BLaER1 treated with 17β-estradiol and CSF1 and Interleukin-3, amounts not matched to agents 10 nM and 100 nM (cell line): Measurements from ENCODE around the gene LRRC61.

Experiments
- H3K27ac ChIP-seq, 11 experiments: shearing (Covaris generic); formaldehyde crosslinking; 2 replicates each; pipeline ENCODE4 v1.8.1; 2022
- H3K27me3 ChIP-seq, 11 experiments: shearing (Covaris generic); formaldehyde crosslinking; 2 replicates each; pipeline ENCODE4 v1.8.1; 2022
- H3K36me3 ChIP-seq, 11 experiments: shearing (Covaris generic); formaldehyde crosslinking; 2 replicates each; pipeline ENCODE4 v1.8.1; 2022
- H3K4me1 ChIP-seq, 10 experiments: shearing (Covaris generic); formaldehyde crosslinking; 2 replicates each; pipeline ENCODE4 v1.8.1; 2022
- H3K4me2 ChIP-seq, 11 experiments: shearing (Covaris generic); formaldehyde crosslinking; 2 replicates each; pipeline ENCODE4 v1.8.1; 2022
- H3K4me3 ChIP-seq, 10 experiments: shearing (Covaris generic); formaldehyde crosslinking; 2 replicates each; pipeline ENCODE4 v1.8.1; 2022
- H3K9ac ChIP-seq, 11 experiments: shearing (Covaris generic); formaldehyde crosslinking; 2 replicates each; pipeline ENCODE4 v1.8.1; 2022
- H3K9me3 ChIP-seq, 11 experiments: shearing (Covaris generic); formaldehyde crosslinking; replicated peaks in 1 of 11; 2 replicates each; pipeline ENCODE4 v1.8.1; 2022
- H4K20me1 ChIP-seq, 11 experiments: shearing (Covaris generic); formaldehyde crosslinking; 2 replicates each; pipeline ENCODE4 v1.8.1; 2022
- Cebpa-rat ChIP-seq, 11 experiments: shearing (Covaris generic); IDR thresholded peaks; 2 replicates each; pipeline ENCODE4 v1.8.1; 2022

Gene LRRC61

DNA sequence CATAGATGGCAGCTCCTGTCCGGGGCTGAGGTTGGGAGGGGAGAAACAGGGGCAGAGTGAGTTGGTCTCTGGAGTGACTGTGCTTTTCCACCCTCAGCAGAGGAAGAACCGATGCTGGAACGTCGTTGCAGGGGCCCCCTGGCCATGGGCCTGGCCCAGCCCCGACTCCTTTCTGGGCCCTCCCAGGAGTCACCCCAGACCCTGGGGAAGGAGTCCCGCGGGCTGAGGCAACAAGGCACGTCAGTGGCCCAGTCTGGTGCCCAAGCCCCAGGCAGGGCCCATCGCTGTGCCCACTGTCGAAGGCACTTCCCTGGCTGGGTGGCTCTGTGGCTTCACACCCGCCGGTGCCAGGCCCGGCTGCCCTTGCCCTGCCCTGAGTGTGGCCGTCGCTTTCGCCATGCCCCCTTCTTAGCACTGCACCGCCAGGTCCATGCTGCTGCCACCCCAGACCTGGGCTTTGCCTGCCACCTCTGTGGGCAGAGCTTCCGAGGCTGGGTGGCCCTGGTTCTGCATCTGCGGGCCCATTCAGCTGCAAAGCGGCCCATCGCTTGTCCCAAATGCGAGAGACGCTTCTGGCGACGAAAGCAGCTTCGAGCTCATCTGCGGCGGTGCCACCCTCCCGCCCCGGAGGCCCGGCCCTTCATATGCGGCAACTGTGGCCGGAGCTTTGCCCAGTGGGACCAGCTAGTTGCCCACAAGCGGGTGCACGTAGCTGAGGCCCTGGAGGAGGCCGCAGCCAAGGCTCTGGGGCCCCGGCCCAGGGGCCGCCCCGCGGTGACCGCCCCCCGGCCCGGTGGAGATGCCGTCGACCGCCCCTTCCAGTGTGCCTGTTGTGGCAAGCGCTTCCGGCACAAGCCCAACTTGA, 48.2 kb downstream of the LRRC61 start:
- Histone ChIP-seq H3K9ac (peak overlapping the region in 10 of 11 experiments; percentile 21 to 97 (median 96); a peak in 18 of 22 replicates), H3K4me1 (peaks cover 53 to 81% (median 67%) of the 10 kb centered on the region in 10 experiments), H3K9me3 (no peaks in the 10 kb centered on the region), H3K4me2 (peak overlapping the region in 10 of 11 experiments; percentile 90 to 99 (median 97); a peak in 15 of 22 replicates), H3K27me3 (no peaks in the 10 kb centered on the region), H3K36me3 (peaks cover 37 to 57% (median 49%) of the 10 kb centered on the region in 11 experiments), H3K27ac (peak overlapping the region in 6 of 11 experiments; percentile 99 to 100 (median 99); a peak in 9 of 22 replicates), H3K4me3 (no peak overlapping the region; a peak in 1 of 20 replicates), H4K20me1 (peaks cover 46 to 59% (median 54%) of the 10 kb centered on the region in 11 experiments; a peak in 20 of 22 replicates)
- no peak for TF ChIP-seq Cebpa-rat (IDR thresholded peaks at IDR 0.05)

DNA sequence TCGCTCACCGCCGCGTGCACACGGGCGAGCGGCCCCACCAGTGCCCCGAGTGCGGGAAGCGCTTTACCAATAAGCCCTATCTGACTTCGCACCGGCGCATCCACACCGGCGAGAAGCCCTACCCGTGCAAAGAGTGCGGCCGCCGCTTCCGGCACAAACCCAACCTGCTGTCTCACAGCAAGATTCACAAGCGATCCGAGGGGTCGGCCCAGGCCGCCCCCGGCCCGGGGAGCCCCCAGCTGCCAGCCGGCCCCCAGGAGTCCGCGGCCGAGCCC, 48.8 kb downstream of the LRRC61 start:
- TF ChIP-seq Cebpa-rat (IDR thresholded peaks at IDR 0.05): no peak
- no peak overlapping the region for H3K4me2 ChIP-seq
- no peaks in the 10 kb centered on the region for H3K27me3 ChIP-seq
- peaks cover 37 to 57% (median 49%) of the 10 kb centered on the region in 11 experiments for H3K36me3 ChIP-seq
- no peaks in the 10 kb centered on the region for H3K9me3 ChIP-seq
- H3K4me1 ChIP-seq: peaks cover 53 to 81% (median 68%) of the 10 kb centered on the region in 10 experiments
- H3K4me3 ChIP-seq: no peak overlapping the region
- 0 out of 22 replicates have a peak overlapping the region, but pooled peaks of 1 of the 11 experiments have one; percentile 99 for H3K27ac ChIP-seq
- H4K20me1 ChIP-seq: peaks cover 46 to 61% (median 54%) of the 10 kb centered on the region in 11 experiments; a peak in 20 of 22 replicates
- 0 out of 22 replicates have a peak overlapping the region, but pooled peaks of 2 of the 11 experiments have one; percentile 61 to 93 for H3K9ac ChIP-seq

DNA sequence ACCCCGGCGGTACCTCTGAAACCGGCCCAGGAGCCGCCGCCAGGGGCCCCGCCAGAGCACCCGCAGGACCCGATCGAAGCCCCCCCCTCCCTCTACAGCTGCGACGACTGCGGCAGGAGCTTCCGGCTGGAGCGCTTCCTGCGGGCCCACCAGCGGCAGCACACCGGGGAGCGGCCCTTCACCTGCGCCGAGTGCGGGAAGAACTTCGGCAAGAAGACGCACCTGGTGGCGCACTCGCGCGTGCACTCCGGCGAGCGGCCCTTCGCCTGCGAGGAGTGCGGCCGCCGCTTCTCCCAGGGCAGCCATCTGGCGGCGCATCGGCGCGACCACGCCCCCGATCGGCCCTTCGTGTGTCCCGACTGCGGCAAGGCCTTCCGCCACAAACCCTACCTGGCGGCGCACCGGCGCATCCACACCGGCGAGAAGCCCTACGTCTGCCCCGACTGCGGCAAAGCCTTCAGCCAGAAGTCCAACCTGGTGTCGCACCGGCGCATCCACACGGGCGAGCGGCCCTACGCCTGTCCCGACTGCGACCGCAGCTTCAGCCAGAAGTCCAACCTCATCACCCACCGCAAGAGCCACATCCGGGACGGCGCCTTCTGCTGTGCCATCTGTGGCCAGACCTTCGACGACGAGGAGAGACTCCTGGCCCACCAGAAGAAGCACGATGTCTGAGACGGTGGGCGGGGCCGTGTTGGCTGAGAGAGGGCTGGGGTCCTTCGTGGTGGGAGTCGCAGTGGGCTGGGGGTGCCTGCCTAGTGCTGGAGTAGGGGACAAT, 49.3 kb downstream of the LRRC61 start:
- peak overlapping the region in 2 of 11 experiments; percentile 3 to 31; a peak in 1 of 22 replicates for H3K27ac ChIP-seq
- H3K4me3 ChIP-seq: no peak overlapping the region
- peaks cover 46 to 62% (median 55%) of the 10 kb centered on the region in 11 experiments; a peak in 20 of 22 replicates for H4K20me1 ChIP-seq
- peaks cover 37 to 57% (median 49%) of the 10 kb centered on the region in 11 experiments for H3K36me3 ChIP-seq
- H3K27me3 ChIP-seq: no peaks in the 10 kb centered on the region
- no peak for TF ChIP-seq Cebpa-rat (IDR thresholded peaks at IDR 0.05)
- H3K4me1 ChIP-seq: peaks cover 53 to 81% (median 68%) of the 10 kb centered on the region in 10 experiments
- H3K9ac ChIP-seq: peak overlapping the region in 7 of 11 experiments; percentile 0 to 61 (median 39); a peak in 6 of 22 replicates
- H3K9me3 ChIP-seq: no peaks in the 10 kb centered on the region
- peak overlapping the region in 6 of 11 experiments; percentile 4 to 36 (median 17); a peak in 9 of 22 replicates for H3K4me2 ChIP-seq

- H3K4me2 ChIP-seq: peak overlapping the region in 8 of 11 experiments; percentile 4 to 36 (median 13); a peak in 8 of 22 replicates
- H4K20me1 ChIP-seq: peaks cover 46 to 62% (median 55%) of the 10 kb centered on the region in 11 experiments; a peak in 20 of 22 replicates
These were observed 50.1 kb downstream of the LRRC61 start for GRCh38 chr7:150373049-150373801.

DNA sequence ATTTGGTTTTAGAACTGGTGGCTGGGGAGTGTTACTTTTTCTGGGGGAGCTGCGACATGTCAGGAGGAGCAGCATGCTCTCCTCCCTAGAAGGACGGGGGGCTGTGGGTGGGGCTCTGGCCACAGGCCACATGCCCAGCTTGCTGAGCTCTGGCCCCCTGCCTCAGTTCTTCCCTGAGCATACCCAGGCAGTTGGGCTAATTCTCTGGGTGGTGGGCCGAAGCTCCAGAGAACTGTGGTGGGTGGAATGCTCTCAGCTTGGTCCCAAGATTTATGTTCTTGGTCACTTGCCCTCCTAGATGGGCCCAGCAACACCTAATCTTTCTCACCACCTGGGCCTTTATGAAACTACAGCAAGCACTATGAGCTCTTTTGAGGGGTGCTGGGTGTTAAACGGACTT, 50.9 kb downstream of the LRRC61 start:
- Histone ChIP-seq H3K4me2 (no peak overlapping the region), H4K20me1 (peaks cover 46 to 62% (median 55%) of the 10 kb centered on the region in 11 experiments; a peak in 20 of 22 replicates), H3K9ac (peak overlapping the region in 3 of 11 experiments; percentile 5 to 53 (median 24); a peak in 2 of 22 replicates), H3K9me3 (no peaks in the 10 kb centered on the region), H3K36me3 (peaks cover 37 to 57% (median 49%) of the 10 kb centered on the region in 11 experiments), H3K4me1 (peaks cover 57 to 85% (median 71%) of the 10 kb centered on the region in 10 experiments), H3K4me3 (no peak overlapping the region), H3K27me3 (no peaks in the 10 kb centered on the region), H3K27ac (peak overlapping the region in 4 of 11 experiments; percentile 5 to 85 (median 7); a peak in 3 of 22 replicates)
- TF ChIP-seq Cebpa-rat (IDR thresholded peaks at IDR 0.05): no peak

More at GRCh38 chr7:150373049-150373801, 50.1 kb downstream of the LRRC61 start:
- Histone ChIP-seq H3K36me3 (peaks cover 37 to 57% (median 49%) of the 10 kb centered on the region in 11 experiments), H3K27ac (peak overlapping the region in 3 of 11 experiments; percentile 3 to 31 (median 8); a peak in 2 of 22 replicates), H3K4me3 (no peak overlapping the region), H3K4me1 (peaks cover 53 to 81% (median 68%) of the 10 kb centered on the region in 10 experiments), H3K9me3 (no peaks in the 10 kb centered on the region), H3K27me3 (no peaks in the 10 kb centered on the region), H3K9ac (peak overlapping the region in 7 of 11 experiments; percentile 24 to 61 (median 39); a peak in 10 of 22 replicates)
- TF ChIP-seq Cebpa-rat (IDR thresholded peaks at IDR 0.05): no peak

DNA sequence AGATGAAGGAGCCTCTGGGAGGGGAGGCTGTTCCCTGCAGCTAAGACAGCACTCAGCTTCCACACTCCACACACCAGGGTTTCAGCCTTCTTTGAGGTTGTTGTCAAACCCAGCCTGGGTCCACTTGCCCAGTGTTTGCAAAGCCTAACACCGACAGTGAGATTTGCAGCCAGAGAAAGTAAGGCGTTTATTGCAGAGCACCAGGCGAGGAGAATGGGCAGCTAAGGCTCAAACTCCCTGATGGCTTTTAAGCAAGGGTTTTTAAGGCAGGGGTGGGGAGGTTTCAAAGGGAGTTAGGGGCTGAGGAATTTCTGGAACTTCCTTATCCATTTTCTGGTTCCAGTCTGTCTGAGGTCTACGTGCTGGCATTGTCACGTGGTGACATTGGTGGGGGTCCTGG, 51.3 kb downstream of the LRRC61 start:
- H3K9me3 ChIP-seq: no peaks in the 10 kb centered on the region
- H3K4me2 ChIP-seq: no peak overlapping the region
- H3K4me3 ChIP-seq: no peak overlapping the region
- H3K9ac ChIP-seq: peak overlapping the region in 2 of 11 experiments; percentile 5 to 24; a peak in 1 of 22 replicates
- no peaks in the 10 kb centered on the region for H3K27me3 ChIP-seq
- peaks cover 37 to 57% (median 49%) of the 10 kb centered on the region in 11 experiments for H3K36me3 ChIP-seq
- peaks cover 57 to 85% (median 71%) of the 10 kb centered on the region in 10 experiments for H3K4me1 ChIP-seq
- peaks cover 46 to 62% (median 55%) of the 10 kb centered on the region in 11 experiments; a peak in 20 of 22 replicates for H4K20me1 ChIP-seq
- peak overlapping the region in 4 of 11 experiments; percentile 5 to 85 (median 7); a peak in 4 of 22 replicates for H3K27ac ChIP-seq
- no peak for TF ChIP-seq Cebpa-rat (IDR thresholded peaks at IDR 0.05)

DNA sequence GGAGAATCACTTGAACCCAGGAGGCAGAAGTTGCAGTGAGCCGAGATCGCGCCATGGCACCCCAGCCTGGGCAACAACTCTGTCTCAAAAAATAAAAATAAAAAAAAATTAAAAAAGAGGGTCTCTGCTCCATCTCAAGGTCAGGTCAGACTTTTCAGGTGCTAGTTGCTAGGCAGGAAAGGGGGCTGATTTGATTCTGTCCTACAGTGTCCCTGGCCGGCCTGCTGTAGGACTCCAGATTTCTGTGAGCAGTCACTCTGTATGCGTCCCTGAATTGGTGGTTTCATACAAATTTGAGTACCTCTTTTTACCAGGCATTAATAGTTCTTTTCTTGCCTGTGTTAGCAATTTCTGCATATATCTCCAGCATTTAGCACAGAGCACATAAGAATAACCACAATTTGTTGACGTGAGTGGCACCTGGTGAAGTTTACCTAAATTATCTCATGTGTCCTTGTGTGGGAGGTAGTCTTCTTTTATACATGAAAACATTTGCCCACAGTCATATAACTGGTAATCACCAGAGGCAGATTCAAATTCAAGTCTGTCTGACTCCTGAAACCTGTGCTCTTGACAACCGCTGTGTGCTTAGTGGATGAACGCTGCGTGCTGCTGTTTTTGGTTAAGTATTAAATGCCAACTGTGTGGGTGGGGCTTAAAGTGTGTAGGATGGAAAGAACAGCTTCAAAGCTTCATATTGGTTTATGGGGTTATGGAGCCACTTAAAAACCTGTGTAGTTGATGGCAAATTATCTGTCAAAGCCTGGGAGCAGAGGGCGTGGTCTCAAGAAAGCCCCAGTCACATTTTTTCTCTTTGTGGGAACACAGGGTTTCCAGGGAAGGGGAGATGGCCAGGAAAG, 52.7 kb downstream of the LRRC61 start:
- Histone ChIP-seq H3K27ac (peak overlapping the region in 7 of 11 experiments; percentile 4 to 93 (median 85); a peak in 10 of 22 replicates), H3K4me3 (no peak overlapping the region), H3K9ac (peak overlapping the region in 4 of 11 experiments; percentile 1 to 24 (median 16); a peak in 1 of 22 replicates)

More for the DNA sequence above, 52.7 kb downstream of the LRRC61 start:
- Histone ChIP-seq H3K36me3 (peaks cover 37 to 44% (median 42%) of the 10 kb centered on the region in 11 experiments), H4K20me1 (peaks cover 34 to 50% (median 41%) of the 10 kb centered on the region in 11 experiments; a peak in 20 of 22 replicates), H3K4me2 (peak overlapping the region; percentile 90 to 99 (median 94); a peak in 20 of 22 replicates), H3K4me1 (peaks cover 55 to 84% (median 69%) of the 10 kb centered on the region in 10 experiments), H3K27me3 (no peaks in the 10 kb centered on the region), H3K9me3 (no peaks in the 10 kb centered on the region)
- TF ChIP-seq Cebpa-rat (IDR thresholded peaks at IDR 0.05): no peak
